GM19467 (cell line): Measurements from ENCODE around the gene PNPT1.
"Not testable (repeated sequence)": the region's sequence is repeated elsewhere in the genome, so short reads cannot be mapped to it uniquely, and the experiment has no call there.

Experiments used
- ATAC-seq: cut with Tn5 transposase; IDR thresholded peaks from one replicate; pipeline ENCODE4 v1.9.1; 2021; ENCODE audit warnings: mild to moderate bottlenecking, moderate library complexity; ENCODE audit not compliant: unreplicated experiment

Gene PNPT1

DNA sequence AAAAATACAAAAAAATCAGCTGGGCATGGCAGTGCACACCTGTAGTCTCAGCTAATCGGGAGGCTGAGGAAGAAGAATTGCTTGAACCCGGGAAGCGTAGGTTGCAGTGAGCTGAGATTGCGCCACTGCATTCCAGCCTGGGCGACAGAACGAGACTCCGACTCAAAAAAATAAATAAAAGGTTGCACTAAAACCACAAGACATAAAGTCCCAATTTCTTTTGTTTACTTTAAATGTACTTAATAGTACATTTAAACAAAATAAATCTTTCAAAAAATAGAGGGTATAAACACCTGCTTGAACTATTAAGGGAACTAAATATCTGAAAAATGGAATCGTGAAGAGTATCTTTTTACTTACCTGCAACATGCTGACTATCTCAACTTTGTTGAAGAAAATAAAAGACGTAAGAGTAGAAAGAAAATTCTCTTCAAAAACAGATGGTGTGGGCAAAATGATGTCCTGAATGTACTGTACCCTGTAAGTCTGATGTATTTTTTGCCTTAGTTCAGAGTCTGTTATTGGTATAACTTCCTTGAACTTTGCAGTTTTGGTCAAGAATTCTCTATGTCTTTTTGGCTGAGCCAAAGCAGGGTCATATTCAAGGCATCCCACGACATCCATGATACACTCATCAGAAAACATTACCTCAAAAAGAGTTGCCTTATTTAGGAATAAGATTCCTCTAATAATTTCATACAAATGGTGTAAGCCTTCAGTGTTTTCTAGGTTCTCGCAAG lies 95.4 kb downstream of the PNPT1 start:
- no peak for ATAC-seq

DNA sequence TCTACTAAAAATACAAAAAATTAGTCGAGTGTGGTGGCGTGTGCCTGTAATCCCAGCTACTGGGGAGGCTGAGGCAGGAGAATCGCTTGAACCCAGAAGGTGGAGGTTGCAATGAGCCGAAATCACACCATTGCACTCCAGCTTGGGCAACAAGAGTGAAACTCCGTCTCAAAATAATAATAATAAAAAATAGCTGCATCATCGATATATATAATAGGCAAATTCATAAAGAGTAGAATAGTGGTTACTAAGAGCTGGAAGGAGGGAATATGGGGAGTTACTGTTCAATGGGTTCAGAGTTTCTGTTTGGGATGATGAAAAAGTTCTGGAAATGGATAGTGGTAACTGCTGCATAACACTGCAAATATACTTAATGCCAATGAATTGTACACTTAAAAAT lies 96.8 kb downstream of the PNPT1 start:
- not testable (repeated sequence) for ATAC-seq

- ATAC-seq = no peak
These were observed 98.1 kb downstream of the PNPT1 start for GRCh38 chr2:55595536-55595935.

DNA sequence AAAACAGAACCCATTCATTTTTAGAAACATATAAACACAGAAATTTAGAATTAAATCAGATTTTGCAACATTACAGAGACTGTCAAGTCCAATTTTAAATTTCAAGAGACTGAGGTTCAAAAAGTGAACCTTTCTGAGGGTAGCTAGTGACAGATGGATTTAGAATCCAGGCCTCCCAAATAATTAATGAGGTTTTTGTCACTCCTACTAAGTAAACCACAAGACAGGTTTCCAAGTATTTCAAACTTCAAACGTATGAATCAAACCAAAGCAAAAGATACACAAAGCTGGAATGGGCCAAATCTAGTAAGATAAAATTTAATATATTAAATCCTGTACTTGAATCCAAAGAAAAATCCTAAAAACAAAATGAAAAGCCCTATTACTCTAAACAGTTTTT lies 101.5 kb downstream of the PNPT1 start:
- no peak for ATAC-seq

DNA sequence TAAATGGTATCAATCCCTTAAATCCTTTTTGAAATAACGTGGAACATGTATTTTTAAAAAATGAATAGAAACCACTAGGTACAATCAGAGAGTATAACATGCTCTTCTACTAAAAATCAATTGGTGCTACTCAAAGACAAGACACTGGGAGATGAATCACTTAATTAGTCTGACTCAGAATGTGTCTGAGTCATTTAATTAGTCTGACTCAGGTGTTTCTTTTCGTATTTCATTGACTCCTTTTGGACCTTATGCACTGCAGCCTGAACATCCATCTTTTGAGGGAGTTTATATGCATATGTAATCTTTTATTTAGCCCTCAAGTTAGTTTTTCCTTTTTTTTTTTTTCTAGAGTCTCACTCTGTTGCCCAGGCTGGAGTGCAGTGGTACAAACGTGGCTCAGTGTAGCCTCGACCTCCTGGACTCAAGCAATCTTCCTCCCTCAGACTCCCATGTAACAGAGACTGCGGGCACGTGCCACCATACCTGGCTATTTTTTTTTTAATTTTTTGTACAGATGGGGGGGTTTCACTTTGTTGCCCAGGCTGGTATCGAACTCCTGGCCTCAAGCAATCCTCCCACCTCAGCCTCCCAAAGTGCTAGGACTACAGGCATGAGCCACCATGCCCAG lies 102.7 kb downstream of the PNPT1 start:
- ATAC-seq = no peak

DNA sequence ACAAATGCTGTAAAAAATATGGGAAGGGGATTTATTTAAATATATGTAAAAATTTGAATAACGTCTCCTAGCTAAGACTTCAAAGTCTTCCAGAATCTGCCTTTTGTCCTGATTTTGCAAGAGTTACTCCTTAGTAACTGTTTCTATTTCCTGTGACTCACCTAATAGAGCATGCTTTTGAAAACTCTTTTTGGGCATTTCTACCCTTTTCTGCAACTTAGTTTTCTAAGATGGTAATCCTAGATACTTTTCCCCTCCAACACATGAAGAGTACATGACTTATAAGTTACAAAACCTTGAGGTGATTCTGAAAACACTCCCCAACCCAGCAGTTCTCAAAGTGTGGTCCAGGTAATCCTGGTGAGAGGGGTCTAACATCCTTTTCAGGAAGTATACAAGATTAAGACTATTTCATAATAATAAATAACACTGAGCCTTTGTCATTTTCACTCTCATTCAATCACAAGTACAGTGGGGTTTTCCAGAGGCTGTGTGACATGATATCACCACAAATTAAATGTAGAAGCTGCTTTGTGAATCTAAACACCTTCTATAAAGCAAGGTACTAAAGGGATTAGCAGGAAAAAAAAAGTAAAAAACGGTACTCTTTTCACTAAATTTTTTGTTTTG lies 108.1 kb downstream of the PNPT1 start:
- no peak for ATAC-seq
